ENCODE data around the gene APBB2. TPM values are rescaled to one million over a fixed set of nuclear protein-coding genes. Genes with fewer than 3 reads are reported as not detected.
"Not testable (repeated sequence)": the region's sequence is repeated elsewhere in the genome, so short reads cannot be mapped to it uniquely, and the experiment has no call there.

APBB2 gene
- total and polyA plus RNA-seq, 2 donors (not counting 1 experiment from before 2014, with no cell fraction given), result 4.4 to 15.8 TPM

DNA sequence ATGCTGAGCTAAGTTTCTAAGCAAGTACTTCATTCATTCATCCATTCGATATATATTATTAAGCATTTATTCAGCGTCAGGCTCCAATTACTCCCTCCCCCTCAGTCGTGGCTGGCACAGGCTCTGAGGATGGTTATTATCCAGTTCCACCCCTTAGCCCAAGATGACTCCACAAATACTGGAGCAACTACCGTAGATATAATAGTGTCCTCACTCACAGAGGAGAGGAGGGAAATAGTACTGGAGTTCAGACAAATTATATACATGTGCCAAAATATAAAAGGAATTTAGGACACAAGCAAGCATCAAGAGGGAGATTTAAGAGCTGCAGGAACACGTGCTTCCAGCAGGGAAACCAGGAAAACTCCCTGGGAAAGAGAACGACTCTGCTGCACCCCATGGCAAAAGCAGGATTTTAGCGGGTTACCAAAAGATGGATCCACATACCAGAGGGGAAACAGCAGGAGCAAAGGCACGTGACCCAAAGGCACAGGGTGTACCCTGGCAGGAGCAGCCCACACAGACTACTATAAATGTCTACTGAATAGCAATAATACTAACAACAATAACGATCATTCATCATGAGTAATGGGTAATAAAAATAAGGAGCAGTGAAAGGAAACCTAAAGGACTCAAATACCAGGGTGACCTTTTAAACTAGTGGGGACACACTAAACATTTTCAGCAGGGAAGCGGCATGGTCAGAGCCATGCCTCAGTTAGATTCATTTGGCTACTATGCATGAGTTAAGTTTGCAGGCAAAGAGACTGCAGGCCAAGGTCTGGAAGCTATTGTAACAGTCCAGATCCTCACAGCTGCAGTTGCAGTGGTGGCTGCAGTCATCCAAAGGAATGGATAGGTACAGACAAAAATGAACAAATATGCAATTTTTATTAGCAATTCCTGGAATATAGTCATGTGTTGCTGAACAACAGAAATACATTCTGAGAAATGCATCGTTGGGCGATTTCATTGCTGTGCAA, 153.7 kb downstream of the APBB2 start:
- H4K20me1 ChIP-seq (ENCODE audit: control insufficient read depth, insufficient read depth, low read length, poor library complexity, severe bottlenecking), result no peaks in the 10 kb centered on the region
- H3K4me2 ChIP-seq (replicated peaks; ENCODE audit: low read depth, low read length, poor library complexity, severe bottlenecking), result no peak overlapping the region
- peaks cover 0 to 8% (median 0%) of the 10 kb centered on the region in 3 donors for H3K9me3 ChIP-seq (ENCODE audit: control extremely low read depth in 1 of 3, control insufficient read depth in 2 of 3, insufficient read depth in 1 of 3, low read length in 2 of 3)
- Mint-ChIP-seq H3K4me3 (no peak overlapping the region), H3K4me1 (no peaks in the 10 kb centered on the region), H3K9me3 (ENCODE audit: insufficient read depth) (no peaks in the 10 kb centered on the region), H3K27ac (no peak overlapping the region), H3K27me3 (peaks cover 3% of the 10 kb centered on the region)
- WGBS (ENCODE audit: insufficient coverage), result 88% methylated on average over 9 of the region's 12 CpGs
- intact Hi-C loops (cut with micrococcal nuclease), result no loop called here
- ChIA-PET POLR2A (no interaction called here), CTCF (no interaction called here)
- H3K4me1 ChIP-seq (ENCODE audit: control insufficient read depth in 2 of 2, insufficient read depth in 2 of 2, low read length in 2 of 2), result no peaks in the 10 kb centered on the region
- no peaks in the 10 kb centered on the region for H3K79me2 ChIP-seq (ENCODE audit: control insufficient read depth, insufficient read depth, low read length)
- H2AFZ ChIP-seq (ENCODE audit: insufficient read depth, low read depth, low read length, poor library complexity, severe bottlenecking), result no peak overlapping the region
- H3K36me3 ChIP-seq (replicated peaks in 1 of 2; ENCODE audit: control extremely low read depth in 1 of 2, control insufficient read depth in 1 of 2, extremely low read depth in 1 of 2, insufficient read depth in 2 of 2, low read length in 1 of 2), result no peaks in the 10 kb centered on the region
- no peaks in the 10 kb centered on the region for H3K27me3 ChIP-seq (replicated peaks in 1 of 4; ENCODE audit: control extremely low read depth in 1 of 4, control insufficient read depth in 3 of 4, insufficient read depth in 4 of 4, low read length in 3 of 4)
- H3K27ac ChIP-seq (ENCODE audit: low read length in 2 of 2), result no peak overlapping the region
- no peak overlapping the region for H3K4me3 ChIP-seq (ENCODE audit: control extremely low read depth in 1 of 5, extremely low read depth in 1 of 5, insufficient read depth in 1 of 5, low read depth in 2 of 5, low read length in 4 of 5)
- ATAC-seq (ENCODE audit: low read depth) (no peak), DNase-seq (no peak)
- TF ChIP-seq EZH2 (IDR thresholded peaks at IDR 0.05; ENCODE audit: borderline replicate concordance, insufficient read depth, low read depth, low read length, poor library complexity, severe bottlenecking), result no peak
- no peak for TF ChIP-seq CTCF (IDR thresholded peaks at IDR 0.05)
- H3K9ac ChIP-seq (ENCODE audit: low read length), result no peak overlapping the region

DNA sequence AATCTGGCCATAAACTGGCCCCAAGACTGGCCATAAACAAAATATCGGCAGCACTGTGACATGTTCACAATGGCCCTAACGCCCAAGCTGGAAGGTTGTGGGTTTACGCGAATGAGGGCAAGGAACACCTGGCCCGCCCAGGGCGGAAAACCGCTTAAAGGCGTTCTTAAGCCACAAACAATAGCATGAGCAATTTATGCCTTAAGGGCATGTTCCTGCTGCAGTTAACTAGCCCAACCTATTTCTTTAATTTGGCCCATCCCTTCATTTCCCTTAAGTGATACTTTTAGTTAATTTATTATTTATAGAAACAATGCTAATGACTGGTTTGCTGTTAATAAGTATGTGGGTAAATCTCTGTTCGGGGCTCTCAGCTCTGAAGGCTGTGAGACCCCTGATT, 154.9 kb downstream of the APBB2 start:
- POLR2A ChIA-PET; H3K4me3 ChIP-seq (ENCODE audit: control extremely low read depth in 1 of 5, extremely low read depth in 1 of 5, insufficient read depth in 1 of 5, low read depth in 2 of 5, low read length in 4 of 5); H3K27me3 ChIP-seq (replicated peaks in 1 of 4; ENCODE audit: control extremely low read depth in 1 of 4, control insufficient read depth in 3 of 4, insufficient read depth in 4 of 4, low read length in 3 of 4); ATAC-seq (ENCODE audit: low read depth); H3K4me1 ChIP-seq (ENCODE audit: control insufficient read depth in 2 of 2, insufficient read depth in 2 of 2, low read length in 2 of 2); H4K20me1 ChIP-seq (ENCODE audit: control insufficient read depth, insufficient read depth, low read length, poor library complexity, severe bottlenecking); H3K4me3 Mint-ChIP-seq; intact Hi-C loops (cut with micrococcal nuclease); H3K4me2 ChIP-seq (replicated peaks; ENCODE audit: low read depth, low read length, poor library complexity, severe bottlenecking); H3K9ac ChIP-seq (ENCODE audit: low read length); H3K9me3 Mint-ChIP-seq (ENCODE audit: insufficient read depth); H3K4me1 Mint-ChIP-seq; H2AFZ ChIP-seq (ENCODE audit: insufficient read depth, low read depth, low read length, poor library complexity, severe bottlenecking); CTCF ChIA-PET; H3K9me3 ChIP-seq (ENCODE audit: control extremely low read depth in 1 of 3, control insufficient read depth in 2 of 3, insufficient read depth in 1 of 3, low read length in 2 of 3); H3K27ac Mint-ChIP-seq; H3K27ac ChIP-seq (ENCODE audit: low read length in 2 of 2); H3K36me3 ChIP-seq (replicated peaks in 1 of 2; ENCODE audit: control extremely low read depth in 1 of 2, control insufficient read depth in 1 of 2, extremely low read depth in 1 of 2, insufficient read depth in 2 of 2, low read length in 1 of 2); DNase-seq; H3K79me2 ChIP-seq (ENCODE audit: control insufficient read depth, insufficient read depth, low read length): not testable (repeated sequence)
- 97% methylated on average over 8 of the region's 9 CpGs for WGBS (ENCODE audit: insufficient coverage)
- H3K27me3 Mint-ChIP-seq, result peaks cover 11% of the 10 kb centered on the region
